Natural killer cell (primary cell): ENCODE measurements around the gene MAOB. TPM values are rescaled to one million over a fixed set of nuclear protein-coding genes. Genes with fewer than 3 reads are reported as not detected.
A peak's percentile ranks its signal among the peaks of the same experiment; 100 is the strongest.

Experiments
- ATAC-seq, 3 donors: fragments of 150-1000 bp in 2 of 3; fragments of 200-7000 bp in 1 of 3; cut with Tn5 transposase; 1 replicate in 1 of 3; 2 replicates in 2 of 3; pipeline ENCODE4 v1.10.0; 2021; ENCODE audit warnings: mild to moderate bottlenecking in 2 of 3, moderate library complexity in 2 of 3
- DNase-seq, 2 donors: peaks; one replicate each; pipeline versions ENCODE4 v3.0.0 to v3.0.0-alpha.2; 2013 to 2021; ENCODE audit warnings: mixed read lengths in 1 of 2
- H3K27ac ChIP-seq: one replicate; pipeline ENCODE4 v1.5.1; 2013; ENCODE audit warnings: mild to moderate bottlenecking, low read length
- H3K27me3 ChIP-seq: one replicate; pipeline ENCODE4 v1.6.1; 2013; ENCODE audit warnings: low read length; ENCODE audit not compliant: control insufficient read depth, insufficient read depth
- H3K36me3 ChIP-seq: one replicate; pipeline ENCODE4 v1.6.1; 2013; ENCODE audit warnings: low read length; ENCODE audit not compliant: control insufficient read depth, insufficient read depth
- H3K4me1 ChIP-seq: one replicate; pipeline ENCODE4 v1.6.1; 2013; ENCODE audit warnings: low read length; ENCODE audit not compliant: control insufficient read depth, insufficient read depth
- H3K4me3 ChIP-seq: one replicate; pipeline ENCODE4 v1.5.1; 2013; ENCODE audit warnings: low read length
- H3K9me3 ChIP-seq: one replicate; pipeline ENCODE4 v1.6.1; 2013; ENCODE audit warnings: low read length; ENCODE audit not compliant: control insufficient read depth, insufficient read depth
- H3K27ac Mint-ChIP-seq, 2 donors: one replicate each; pipeline ENCODE4 v1.8.0; 2022; ENCODE audit warnings: mild to moderate bottlenecking in 2 of 2, mixed read lengths in 2 of 2, moderate library complexity in 1 of 2
- H3K27me3 Mint-ChIP-seq, 2 donors: one replicate each; pipeline ENCODE4 v1.8.0; 2022; ENCODE audit warnings: low read depth in 2 of 2, mixed read lengths in 2 of 2
- H3K36me3 Mint-ChIP-seq: one replicate; pipeline ENCODE4 v1.8.0; 2022; ENCODE audit warnings: mixed read lengths
- H3K4me1 Mint-ChIP-seq, 2 donors: one replicate each; pipeline ENCODE4 v1.8.0; 2022; ENCODE audit warnings: mixed read lengths in 2 of 2
- H3K4me3 Mint-ChIP-seq: one replicate; pipeline ENCODE4 v1.8.0; 2022; ENCODE audit warnings: mild to moderate bottlenecking, moderate library complexity, mixed read lengths
- H3K9me3 Mint-ChIP-seq, 2 donors: one replicate each; pipeline ENCODE4 v1.8.0; 2022; ENCODE audit warnings: mixed read lengths in 2 of 2
- WGBS: methylation state at CpG from one replicate; pipeline ENCODE4 v1.1.7; 2013; ENCODE audit warnings: missing lambda C conversion rate; ENCODE audit not compliant: insufficient coverage; 5-methylcytosine and 5-hydroxymethylcytosine counted together
- intact Hi-C: fragments of 100-400 bp; cut with micrococcal nuclease; formaldehyde crosslinking; loops from one replicate; pipeline ENCODE4 v1.14.2; 2022
- total RNA-seq, 4 donors: library from RNA; stranded (reverse); fragments of 120-200 nt in 1 of 4; gene quantifications; one replicate each; pipeline versions ENCODE4 v1.2.3 to v1.2.4, GENCODE V29; 2013 to 2022
- TF ChIP-seq, protein P1 (sequence below): fragments of 200-600 bp; IDR thresholded peaks from one replicate; pipeline ENCODE4 v1.8.0; 2022; ENCODE audit warnings: antibody characterized with exemption

The MAOB gene
- total RNA-seq, 3 donors from 2014 or later (not counting 1 experiment from before 2014, with no cell fraction given), result 0.26 TPM; not detected in 2

DNA sequence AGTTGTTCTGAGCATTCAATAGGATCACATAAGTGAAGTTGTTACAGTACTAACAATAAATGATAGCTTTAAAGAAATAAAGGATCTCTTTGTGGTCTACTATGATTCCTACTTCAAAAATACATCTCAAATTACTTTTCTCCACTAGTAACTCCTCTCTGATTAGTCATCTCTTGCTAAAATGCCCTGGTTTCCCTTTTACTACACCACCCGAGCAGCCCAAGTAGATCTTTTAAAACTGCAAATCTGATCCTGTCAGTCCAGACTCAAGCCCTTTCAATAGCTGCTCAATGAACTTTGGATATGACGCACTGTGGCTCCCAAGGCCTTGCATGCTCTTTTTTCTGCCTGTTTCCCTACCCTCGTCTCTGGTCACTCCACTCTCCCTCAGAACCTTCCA is 128.6 kb downstream of the MAOB start:
- H3K36me3 Mint-ChIP-seq, result no peaks in the 10 kb centered on the region
- 78% methylated on average over 3 of the region's 3 CpGs for WGBS
- no peaks in the 10 kb centered on the region for H3K9me3 Mint-ChIP-seq
- Histone ChIP-seq H3K9me3 (no peaks in the 10 kb centered on the region), H3K27ac (no peak overlapping the region), H3K4me3 (no peak overlapping the region), H3K4me1 (no peaks in the 10 kb centered on the region), H3K36me3 (no peaks in the 10 kb centered on the region), H3K27me3 (no peaks in the 10 kb centered on the region)
- ATAC-seq (no peak), DNase-seq (no peak)
- peaks cover 0 to 14% of the 10 kb centered on the region in 2 donors for H3K27me3 Mint-ChIP-seq
- no peak overlapping the region for H3K27ac Mint-ChIP-seq
- TF ChIP-seq, protein P1, sequence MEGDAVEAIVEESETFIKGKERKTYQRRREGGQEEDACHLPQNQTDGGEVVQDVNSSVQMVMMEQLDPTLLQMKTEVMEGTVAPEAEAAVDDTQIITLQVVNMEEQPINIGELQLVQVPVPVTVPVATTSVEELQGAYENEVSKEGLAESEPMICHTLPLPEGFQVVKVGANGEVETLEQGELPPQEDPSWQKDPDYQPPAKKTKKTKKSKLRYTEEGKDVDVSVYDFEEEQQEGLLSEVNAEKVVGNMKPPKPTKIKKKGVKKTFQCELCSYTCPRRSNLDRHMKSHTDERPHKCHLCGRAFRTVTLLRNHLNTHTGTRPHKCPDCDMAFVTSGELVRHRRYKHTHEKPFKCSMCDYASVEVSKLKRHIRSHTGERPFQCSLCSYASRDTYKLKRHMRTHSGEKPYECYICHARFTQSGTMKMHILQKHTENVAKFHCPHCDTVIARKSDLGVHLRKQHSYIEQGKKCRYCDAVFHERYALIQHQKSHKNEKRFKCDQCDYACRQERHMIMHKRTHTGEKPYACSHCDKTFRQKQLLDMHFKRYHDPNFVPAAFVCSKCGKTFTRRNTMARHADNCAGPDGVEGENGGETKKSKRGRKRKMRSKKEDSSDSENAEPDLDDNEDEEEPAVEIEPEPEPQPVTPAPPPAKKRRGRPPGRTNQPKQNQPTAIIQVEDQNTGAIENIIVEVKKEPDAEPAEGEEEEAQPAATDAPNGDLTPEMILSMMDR, result no peak
- H3K4me1 Mint-ChIP-seq, result peaks cover 0 to 5% of the 10 kb centered on the region in 2 donors
- no peak overlapping the region for H3K4me3 Mint-ChIP-seq
- intact Hi-C loops, result loop anchor here (5.0 kb wide), 1 partner anchor 196 kb away; no protein-coding TSS in a partner anchor

DNA sequence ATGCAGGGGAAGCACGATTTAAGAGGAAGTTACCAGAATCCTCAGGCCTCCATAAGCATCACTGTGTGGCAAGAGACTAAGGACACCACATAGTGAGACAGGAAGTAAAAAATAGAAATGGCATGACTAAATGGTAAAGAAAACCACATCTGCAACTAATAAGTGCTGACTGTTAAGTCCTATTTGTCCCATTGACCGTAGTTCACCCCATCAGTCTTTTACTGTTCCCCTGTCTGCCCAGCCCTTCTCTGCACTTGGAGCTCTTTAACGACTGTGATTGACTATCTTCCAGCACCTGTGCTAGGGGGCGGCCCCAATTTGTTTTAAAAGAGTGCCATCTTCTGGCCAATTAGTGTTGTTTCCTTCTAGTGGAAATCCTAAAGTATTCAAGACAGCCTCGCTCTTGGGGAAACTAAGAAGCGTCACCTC is 132.0 kb downstream of the MAOB start:
- Histone ChIP-seq H3K4me1 (no peaks in the 10 kb centered on the region), H3K36me3 (no peaks in the 10 kb centered on the region), H3K9me3 (no peaks in the 10 kb centered on the region), H3K27ac (no peak overlapping the region), H3K4me3 (no peak overlapping the region), H3K27me3 (no peaks in the 10 kb centered on the region)
- Mint-ChIP-seq H3K36me3 (no peaks in the 10 kb centered on the region), H3K4me3 (no peak overlapping the region), H3K27ac (no peak overlapping the region), H3K4me1 (peaks cover 0 to 5% of the 10 kb centered on the region in 2 donors), H3K27me3 (peaks cover 0 to 11% of the 10 kb centered on the region in 2 donors), H3K9me3 (no peaks in the 10 kb centered on the region)
- WGBS, result 4% methylated on average over 4 of the region's 6 CpGs
- intact Hi-C loops, result loop anchor here (1.0 to 5.0 kb wide), 2 partner anchors 193 to 1969 kb away; no protein-coding TSS in a partner anchor
- ATAC-seq (peak; percentile 53 to 83 (median 59)), DNase-seq (peak in 1 of 2 donors; percentile 68)
- TF ChIP-seq, protein P1, result peak; percentile 37

DNA sequence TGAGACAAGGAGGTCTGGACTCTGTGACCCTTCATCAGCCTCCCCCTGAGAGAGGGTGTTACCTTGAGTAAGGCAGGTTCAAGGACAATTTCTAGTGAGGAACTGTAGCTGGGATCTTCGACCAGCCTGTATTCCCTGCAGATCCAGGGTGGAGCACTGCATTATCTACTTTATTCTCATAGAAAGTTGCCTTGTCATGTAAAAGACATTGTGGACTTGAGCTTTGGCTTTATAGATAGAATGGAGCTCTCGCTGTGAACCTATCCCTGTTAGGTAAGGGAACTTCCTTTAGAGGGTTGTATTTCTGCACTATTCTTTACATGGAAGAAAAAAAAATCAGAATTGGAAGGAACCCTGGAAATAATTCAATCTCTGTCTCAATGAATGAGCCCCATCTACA is 134.8 kb downstream of the MAOB start:
- Mint-ChIP-seq H3K4me3 (no peak overlapping the region), H3K27me3 (peaks cover 0 to 20% of the 10 kb centered on the region in 2 donors), H3K9me3 (no peaks in the 10 kb centered on the region), H3K36me3 (no peaks in the 10 kb centered on the region), H3K27ac (no peak overlapping the region), H3K4me1 (peaks cover 0 to 5% of the 10 kb centered on the region in 2 donors)
- Histone ChIP-seq H3K4me1 (no peaks in the 10 kb centered on the region), H3K9me3 (no peaks in the 10 kb centered on the region), H3K36me3 (no peaks in the 10 kb centered on the region), H3K27me3 (no peaks in the 10 kb centered on the region), H3K4me3 (no peak overlapping the region), H3K27ac (no peak overlapping the region)
- ATAC-seq (no peak), DNase-seq (no peak)
- intact Hi-C loops, result no loop called here
- no CpG with 5 or more reads among the region's 2 CpGs for WGBS
- TF ChIP-seq, protein P1, result no peak
